Tongue (tissue), 2 donors: ENCODE results near the gene RASGEF1B. TPM values are rescaled to one million over a fixed set of nuclear protein-coding genes. Genes with fewer than 3 reads are reported as not detected.
"Not testable (repeated sequence)": the region's sequence is repeated elsewhere in the genome, so short reads cannot be mapped to it uniquely, and the experiment has no call there.

Experiments used
- DNase-seq: peaks from one replicate; pipeline ENCODE4 v3.0.0-alpha.2; 2015
- total RNA-seq: library from RNA; depleted of rRNA; stranded (reverse); fragments of >200 nt; gene quantifications from one replicate; pipeline ENCODE4 v1.2.3, GENCODE V29; 2014

Gene RASGEF1B
- total RNA-seq, 1 donor from 2014 or later = 17.2 TPM

DNA sequence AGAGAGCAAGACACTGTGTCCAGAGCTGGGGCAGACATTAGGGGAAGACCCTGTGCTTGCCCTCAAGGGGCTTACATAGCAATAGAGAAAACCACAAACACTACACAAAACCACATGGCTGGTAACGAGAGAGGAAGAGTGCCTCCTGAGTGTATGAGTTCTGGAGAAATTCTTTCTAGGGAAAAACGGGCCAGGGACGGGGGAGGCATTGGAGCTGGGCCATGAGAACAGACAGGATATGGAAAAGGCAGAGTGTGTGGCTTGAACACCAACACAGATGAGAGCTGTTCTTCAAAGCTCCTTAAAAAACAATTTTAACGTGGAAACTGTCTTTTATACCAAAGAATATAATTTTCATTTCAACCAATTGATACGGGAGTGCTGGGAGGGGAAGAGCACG, 42.7 kb downstream of the RASGEF1B start:
- no peak for DNase-seq

- DNase-seq = no peak
These were observed 43.7 kb downstream of the RASGEF1B start for GRCh38 chr4:81428002-81428401.

GRCh38 chr4:81427344-81427821, 44.3 kb downstream of the RASGEF1B start:
- DNase-seq = peak; percentile 31

- no peak for DNase-seq
These were observed 44.9 kb downstream of the RASGEF1B start for GRCh38 chr4:81426770-81427289.

DNA sequence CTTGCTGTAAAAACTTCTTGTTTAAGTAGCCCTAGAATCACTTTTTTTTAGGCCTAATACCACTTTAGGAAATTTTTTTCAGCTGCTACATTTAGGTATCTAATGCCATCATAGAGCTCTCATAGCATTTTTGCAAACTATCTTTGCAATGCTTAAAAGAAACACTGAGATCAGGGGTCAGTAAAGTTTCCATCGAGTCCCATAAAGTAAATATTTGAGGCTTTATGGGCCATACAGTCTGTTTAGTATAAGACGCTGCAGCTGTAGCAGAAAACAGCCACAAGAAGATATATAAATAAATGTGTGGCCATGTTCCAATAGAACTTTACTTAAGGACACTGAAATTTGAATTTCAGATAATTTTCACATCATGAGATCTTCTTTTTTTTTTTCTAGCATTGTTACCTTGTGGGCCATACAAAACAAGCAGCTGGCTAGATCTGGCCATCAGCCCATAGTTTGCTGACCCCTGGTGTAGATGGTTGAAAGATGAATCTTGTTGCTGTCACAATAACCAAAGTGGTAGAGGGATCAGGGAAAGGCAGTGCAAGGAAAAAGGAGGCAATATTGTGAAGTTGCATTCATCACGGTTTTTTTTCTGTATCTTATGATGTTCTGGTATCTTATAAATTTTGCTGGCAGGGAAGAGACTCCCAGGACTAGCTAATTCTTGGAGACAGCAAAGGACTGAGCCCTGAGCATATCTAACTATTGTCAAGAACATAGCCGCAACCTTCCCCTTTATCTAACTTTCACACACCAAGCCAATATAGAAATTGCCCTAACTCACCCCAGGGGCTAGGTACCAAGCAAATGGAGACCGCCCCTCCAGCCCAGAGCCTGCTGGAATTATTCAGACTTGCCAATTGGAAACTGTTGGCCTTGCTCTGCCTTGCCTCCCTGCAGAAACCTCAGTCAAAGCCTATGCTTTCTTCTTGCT, 46.6 kb downstream of the RASGEF1B start:
- no peak for DNase-seq

DNA sequence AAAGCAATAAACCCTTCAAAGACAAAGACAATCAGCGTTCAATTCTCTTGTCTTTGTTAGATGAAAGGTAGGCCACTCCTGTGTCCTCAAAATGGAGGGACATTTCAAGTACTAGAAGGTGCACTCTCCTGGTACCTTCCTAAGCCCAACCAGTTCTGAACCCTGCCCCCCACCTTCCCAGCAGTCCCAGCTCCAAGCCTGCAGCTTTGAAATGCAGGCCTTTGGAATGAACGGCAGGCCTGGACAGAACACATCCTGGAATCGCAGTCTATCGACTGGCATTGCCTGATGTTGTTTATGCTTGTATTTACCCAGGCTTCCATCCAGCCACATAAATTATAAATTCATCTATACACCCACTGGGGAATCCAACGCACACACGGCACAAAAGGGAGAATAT, 47.4 kb downstream of the RASGEF1B start:
- no peak for DNase-seq

DNA sequence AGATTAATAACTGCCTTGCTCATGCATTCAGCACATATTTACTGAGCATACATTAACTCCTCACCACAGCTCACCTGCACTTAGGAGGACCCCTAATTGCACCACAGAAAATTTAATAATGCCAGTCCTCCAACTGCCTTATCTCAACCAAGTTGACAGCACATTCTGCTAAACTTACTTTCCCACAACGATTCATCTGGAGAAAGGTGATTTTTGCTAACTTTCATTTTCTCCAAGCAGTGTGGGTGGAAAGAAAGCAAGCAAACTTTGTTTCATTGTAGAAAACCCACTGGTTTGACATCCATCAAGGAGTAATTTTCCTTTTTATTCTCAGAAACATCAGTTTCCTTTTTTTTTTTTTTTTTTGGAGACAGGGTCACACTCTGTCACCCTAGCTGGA, 49.1 kb downstream of the RASGEF1B start:
- DNase-seq = no peak

DNA sequence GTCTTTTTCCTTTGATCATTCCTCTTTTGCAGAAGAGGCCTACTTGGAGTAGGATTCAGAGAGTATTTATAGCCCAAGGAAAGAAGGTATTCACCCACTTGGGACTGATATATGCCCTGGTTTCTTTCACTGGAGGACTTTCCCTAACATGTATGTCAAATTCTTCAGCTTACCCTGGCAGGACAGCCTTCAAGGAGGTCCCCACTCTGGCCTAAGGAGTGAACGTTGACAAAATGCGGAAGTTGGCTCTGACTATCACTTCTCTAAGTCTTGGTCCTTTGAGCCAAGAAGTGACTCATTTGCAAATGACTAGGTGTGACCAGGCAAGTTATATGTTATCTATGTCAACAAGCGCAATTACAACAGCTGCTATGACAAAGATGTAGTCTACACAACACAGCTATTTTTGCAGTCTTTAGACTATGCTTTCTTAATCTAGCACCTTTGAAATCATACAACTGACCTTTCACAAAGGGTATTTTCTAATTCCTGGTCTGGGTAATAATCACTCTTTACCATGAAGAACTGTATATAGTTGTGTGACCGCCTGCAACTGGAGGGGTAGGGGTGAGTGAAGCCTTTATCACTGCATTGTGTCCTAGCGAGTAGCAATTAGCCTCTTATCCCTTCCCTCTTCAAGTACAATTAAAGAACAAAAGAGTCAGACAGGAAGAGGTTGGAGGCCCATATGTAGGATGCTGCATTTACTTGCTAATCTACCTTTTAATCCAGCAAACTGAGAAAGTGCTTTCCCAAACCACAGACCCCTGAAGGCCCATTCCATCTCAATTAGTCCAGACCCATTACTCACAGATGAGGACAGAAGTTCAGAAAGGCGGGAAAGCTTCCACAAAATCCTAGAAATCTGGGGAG, 50.1 kb downstream of the RASGEF1B start:
- no peak for DNase-seq

DNA sequence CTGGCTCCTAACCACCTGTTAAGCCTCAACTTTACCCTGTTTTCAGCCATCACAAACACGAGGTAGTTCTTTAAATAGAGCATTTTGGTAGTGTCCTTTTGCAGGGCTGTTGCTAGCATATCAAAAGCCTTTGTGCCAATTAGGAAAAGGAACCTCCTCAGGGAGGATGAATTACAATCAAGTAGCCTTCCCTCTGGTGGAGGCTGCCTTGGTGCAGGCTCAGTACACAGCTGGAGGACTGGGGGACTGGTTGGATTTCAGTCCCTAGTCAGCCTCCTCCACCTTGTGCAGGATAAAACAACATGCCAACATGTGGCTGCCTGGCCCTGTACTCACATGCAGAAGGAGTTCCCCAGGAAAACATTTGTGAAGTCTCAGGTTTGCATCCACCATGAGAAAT, 53.1 kb downstream of the RASGEF1B start:
- no peak for DNase-seq

DNA sequence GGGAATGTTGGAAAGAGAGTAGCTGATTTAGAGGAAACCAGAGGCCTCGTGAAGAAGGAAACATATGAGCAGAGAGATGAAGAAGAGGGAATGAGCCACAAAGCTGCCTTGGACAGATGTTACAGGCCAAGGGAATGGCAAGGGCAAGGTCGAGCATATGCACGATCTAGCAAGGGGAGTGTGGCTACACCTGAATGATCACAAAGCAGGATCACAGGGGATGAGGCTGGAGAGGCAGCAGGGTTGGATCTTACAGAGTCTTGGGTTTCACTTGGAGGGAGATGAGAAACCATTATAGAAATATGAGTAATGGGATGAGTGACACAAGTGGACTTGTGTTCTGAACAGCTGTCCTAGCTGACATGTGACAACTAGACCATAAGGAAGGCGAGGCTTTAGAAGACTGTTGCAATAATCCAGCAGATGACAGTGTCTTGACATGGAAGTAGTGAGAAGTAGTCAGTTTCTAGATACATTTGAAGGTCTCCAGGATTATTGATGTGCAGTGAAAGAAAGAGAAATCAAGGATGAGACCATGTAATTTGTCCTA, 58.7 kb downstream of the RASGEF1B start:
- peak; percentile 57 for DNase-seq

DNA sequence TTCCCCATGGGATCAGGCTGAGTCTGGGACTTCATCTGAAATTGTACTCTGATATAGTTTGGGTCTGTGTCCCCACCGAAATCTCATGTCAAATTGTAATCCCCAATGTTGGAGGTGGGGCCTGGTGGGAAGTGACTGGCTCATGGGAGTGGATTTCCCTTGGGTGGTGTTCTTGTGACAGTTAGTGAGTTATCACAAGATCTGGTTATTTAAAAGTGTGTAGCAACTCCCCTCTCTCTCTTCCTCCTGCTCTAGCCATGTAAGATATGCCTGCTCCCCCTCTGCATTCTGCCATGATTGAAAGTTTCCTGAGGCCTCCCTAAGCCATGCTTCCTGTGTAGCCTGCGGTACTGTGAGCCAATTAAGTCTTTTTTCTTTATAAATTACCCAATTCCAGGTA, 61.0 kb downstream of the RASGEF1B start:
- DNase-seq = no peak

- no peak for DNase-seq
These were observed 61.9 kb downstream of the RASGEF1B start for GRCh38 chr4:81409836-81410235.

DNA sequence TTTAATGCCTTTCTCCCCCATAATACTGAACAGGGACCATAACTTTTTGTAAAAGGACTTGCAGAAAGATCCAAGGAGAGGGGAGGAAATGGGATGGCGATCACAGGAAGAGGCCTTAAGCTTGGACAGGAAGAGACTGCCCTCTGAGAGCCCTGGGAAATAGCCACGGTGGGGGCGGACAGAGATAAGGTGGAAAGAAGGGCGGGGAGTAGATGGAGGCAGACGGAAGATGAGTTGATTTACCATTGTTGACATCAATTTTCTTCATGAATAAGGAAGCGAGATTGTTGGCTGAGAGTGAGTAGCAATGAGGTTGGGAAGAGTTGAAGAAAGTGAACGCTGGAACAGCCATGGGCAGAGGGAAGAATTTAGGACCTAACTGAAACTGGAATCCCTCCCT, 63.4 kb downstream of the RASGEF1B start:
- DNase-seq = no peak

DNA sequence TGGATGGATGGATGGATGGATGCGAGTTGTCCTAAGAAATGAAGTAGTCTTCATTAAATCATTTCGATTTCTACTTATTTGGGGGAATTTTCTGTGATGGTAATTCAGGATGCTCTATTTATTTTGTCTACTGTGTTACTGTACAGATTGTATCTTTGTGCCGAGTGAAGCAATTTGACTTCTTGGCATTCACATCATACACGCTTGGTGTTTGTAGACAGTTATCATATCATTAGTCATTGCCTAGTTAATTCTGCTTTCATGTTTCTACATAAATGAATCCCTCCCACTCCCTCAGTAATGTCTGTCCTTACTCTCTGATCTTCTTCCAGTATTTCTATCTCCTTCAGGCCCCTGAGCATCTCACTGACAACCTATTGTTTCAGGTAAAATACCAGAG, 64.0 kb downstream of the RASGEF1B start:
- no peak for DNase-seq

DNA sequence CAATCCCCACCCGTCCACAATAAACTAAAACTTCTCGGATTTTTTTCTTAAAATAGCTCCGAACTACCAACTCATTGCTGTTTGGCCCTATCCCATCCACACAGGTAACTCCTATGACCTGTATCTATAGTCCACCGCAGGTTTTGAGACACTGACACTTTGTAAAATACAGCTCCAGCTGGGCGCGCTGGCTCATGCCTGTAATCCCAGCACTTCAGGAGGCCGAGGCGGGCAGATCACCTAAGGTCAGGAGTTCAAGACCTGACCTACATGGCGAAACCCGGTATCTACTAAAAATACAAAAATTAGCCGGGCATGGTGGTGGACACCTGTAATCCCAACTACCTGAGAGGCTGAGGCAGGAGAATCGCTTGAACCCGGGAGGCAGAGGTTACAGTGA, 65.2 kb downstream of the RASGEF1B start:
- DNase-seq = not testable (repeated sequence)

DNA sequence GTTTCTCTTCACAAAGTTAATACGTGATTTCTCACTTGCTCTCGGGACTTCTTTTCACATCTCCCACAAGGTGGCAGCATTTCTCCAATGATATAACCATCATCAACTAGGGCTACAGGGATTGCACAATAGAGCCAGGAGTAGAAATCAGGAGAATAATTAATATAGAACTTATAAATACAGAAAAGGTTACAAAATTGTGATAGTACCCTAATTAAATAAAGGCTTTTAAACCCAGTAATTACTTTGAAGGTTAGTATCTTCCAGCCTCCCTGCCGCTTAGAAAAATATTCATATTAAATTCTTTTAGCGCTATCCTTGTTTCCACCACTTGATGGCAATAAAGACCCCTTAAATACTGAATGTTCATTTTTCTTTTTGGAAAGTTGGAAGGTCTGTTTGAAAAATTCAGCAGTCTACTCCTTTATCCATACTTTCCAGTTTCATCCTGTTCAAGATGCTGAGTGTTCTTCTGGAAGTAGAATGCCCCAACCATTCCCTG, 65.8 kb downstream of the RASGEF1B start:
- DNase-seq = peak; percentile 93

GRCh38 chr4:81404741-81405140, 67.0 kb downstream of the RASGEF1B start:
- no peak for DNase-seq

DNA sequence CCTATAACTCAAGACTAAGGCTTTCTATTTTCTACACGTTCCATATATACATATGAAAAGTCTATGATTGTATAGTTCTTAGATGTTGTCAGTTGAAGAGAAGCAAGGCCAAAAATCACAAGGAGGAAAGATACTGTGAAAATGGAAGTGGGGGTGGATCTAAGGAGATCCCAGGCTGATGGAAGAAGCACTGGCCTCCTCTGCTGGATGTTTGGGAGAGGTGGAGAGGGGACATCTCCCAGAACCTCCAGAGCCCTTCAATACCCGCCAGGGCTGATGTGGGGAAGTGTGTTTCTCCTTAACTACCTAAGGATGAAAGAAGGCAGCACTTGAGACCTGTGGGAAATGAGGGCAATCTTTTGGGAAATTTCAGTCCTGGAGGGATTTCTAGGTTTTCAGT, 67.4 kb downstream of the RASGEF1B start:
- DNase-seq = no peak

DNA sequence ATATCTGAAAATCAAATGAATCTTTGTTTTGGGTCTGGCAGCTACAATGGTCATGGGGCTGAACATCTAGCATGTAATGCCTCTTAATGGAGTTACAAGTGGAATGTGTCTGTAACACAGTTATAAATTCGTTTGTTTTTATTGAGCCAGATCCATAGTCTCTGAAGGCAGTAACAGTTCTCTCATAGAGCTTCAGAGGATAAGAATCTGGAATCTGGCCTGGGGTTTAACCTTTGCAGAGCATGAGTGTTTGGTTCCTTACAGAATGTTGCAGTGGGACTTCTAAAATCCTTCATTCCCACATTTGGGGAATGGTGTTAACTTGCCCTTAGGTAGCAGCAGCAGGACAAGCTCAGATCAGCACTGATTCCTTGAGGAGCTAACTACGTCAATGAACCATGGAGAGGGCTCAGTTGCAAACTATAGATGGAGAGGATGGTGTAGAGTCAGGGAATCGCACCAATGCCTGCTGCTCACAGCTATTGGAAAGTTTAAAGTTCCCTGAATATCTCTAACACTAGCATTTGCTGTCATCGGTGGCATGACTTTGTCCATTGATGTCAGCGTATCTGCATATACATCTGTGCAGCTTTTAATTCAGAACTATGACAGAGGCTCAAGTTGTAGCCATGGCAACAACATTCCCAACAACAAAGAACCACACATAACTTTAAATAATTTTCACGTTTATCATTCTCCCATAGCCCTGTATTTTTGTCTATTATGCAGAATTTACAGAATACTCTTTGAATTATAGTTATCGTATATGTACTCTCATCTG, 72.2 kb downstream of the RASGEF1B start:
- peak; percentile 59 for DNase-seq

DNA sequence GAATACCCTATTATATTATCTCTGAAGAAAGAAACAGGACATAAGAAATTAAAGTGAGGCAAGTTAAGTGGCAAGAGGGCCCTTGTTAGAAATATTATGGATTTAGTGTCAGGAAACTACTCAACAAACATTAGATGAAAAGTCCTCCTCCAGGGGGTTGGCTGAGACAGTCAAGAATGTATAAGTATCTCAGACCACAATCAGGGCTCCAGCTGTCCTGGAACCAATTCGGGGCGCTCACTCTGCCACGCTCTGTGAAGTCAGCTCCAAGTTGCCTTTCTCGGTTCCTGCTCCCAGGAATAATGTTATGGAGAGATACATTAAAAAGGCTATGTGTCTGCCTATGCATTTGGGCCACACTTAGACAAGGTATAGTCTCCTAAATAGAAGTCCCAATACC, 73.3 kb downstream of the RASGEF1B start:
- DNase-seq = peak; percentile 51

GRCh38 chr4:81397635-81398034, 74.1 kb downstream of the RASGEF1B start:
- no peak for DNase-seq
